Loucy (cell line): ENCODE results near the gene SAT2.
A peak's percentile ranks its signal among the peaks of the same experiment; 100 is the strongest.

Source experiments
- H2AFZ ChIP-seq: fragments of 200-600 bp; sonication (generic); 2 replicates; pipeline ENCODE4 v1.6.0; 2016; ENCODE audit warnings: antibody characterized with exemption, mild to moderate bottlenecking, low read length, moderate library complexity
- H3F3A ChIP-seq: fragments of 200-600 bp; 2 replicates; pipeline ENCODE4 v1.6.0; 2016; ENCODE audit warnings: antibody characterized with exemption, low read depth, mild to moderate bottlenecking
- H3K27me3 ChIP-seq: fragments of 200-600 bp; sonication (generic); 2 replicates; pipeline ENCODE4 v1.6.1; 2014; ENCODE audit warnings: low read length, mild to moderate bottlenecking; ENCODE audit not compliant: insufficient read depth, poor library complexity, severe bottlenecking
- H3K36me3 ChIP-seq: fragments of 200-600 bp; sonication (generic); 2 replicates; pipeline ENCODE4 v1.6.1; 2016; ENCODE audit warnings: low read length; ENCODE audit not compliant: insufficient read depth
- H3K4me1 ChIP-seq: fragments of 200-600 bp; sonication (generic); 2 replicates; pipeline ENCODE4 v1.5.1; 2014; ENCODE audit warnings: low read length, mild to moderate bottlenecking; ENCODE audit not compliant: insufficient read depth, poor library complexity, severe bottlenecking
- H3K4me2 ChIP-seq: fragments of 200-600 bp; sonication (generic); 2 replicates; pipeline ENCODE4 v1.6.0; 2014; ENCODE audit warnings: antibody characterized with exemption, low read length, low read depth, mild to moderate bottlenecking; ENCODE audit not compliant: poor library complexity, severe bottlenecking
- H3K4me3 ChIP-seq: fragments of 200-600 bp; sonication (generic); 2 replicates; pipeline ENCODE4 v1.5.1; 2014; ENCODE audit warnings: low read length, mild to moderate bottlenecking, mixed read lengths; ENCODE audit not compliant: poor library complexity, severe bottlenecking
- H3K79me2 ChIP-seq: fragments of 200-600 bp; sonication (generic); 2 replicates; pipeline ENCODE4 v1.6.1; 2014; ENCODE audit warnings: low read length; ENCODE audit not compliant: insufficient read depth
- H3K9ac ChIP-seq: fragments of 200-600 bp; sonication (generic); 2 replicates; pipeline ENCODE4 v1.6.0; 2014; ENCODE audit warnings: mild to moderate bottlenecking, low read depth, low read length, moderate library complexity; ENCODE audit not compliant: poor library complexity, severe bottlenecking
- H3K9me2 ChIP-seq: fragments of 200-600 bp; sonication (generic); replicated peaks from 2 replicates; pipeline ENCODE4 v1.6.1; 2016; ENCODE audit warnings: low read depth, low read length, mixed read lengths
- H3K9me3 ChIP-seq: fragments of 200-600 bp; sonication (generic); 2 replicates; pipeline ENCODE4 v1.6.1; 2014; ENCODE audit warnings: mild to moderate bottlenecking, antibody characterized with exemption, low read length, low read depth; ENCODE audit not compliant: insufficient read depth
- H4K20me1 ChIP-seq: fragments of 200-600 bp; sonication (generic); 2 replicates; pipeline ENCODE4 v1.6.0; 2014; ENCODE audit warnings: antibody characterized with exemption, low read length, mild to moderate bottlenecking; ENCODE audit not compliant: insufficient read depth, poor library complexity, severe bottlenecking
- EZH2phosphoT487 ChIP-seq: fragments of 200-600 bp; IDR thresholded peaks from 2 replicates; pipeline ENCODE4 v1.6.1; 2018; ENCODE audit warnings: antibody characterized with exemption, mild to moderate bottlenecking, moderate library complexity, borderline replicate concordance
- TF ChIP-seq, protein P1 (sequence below): fragments of 200-600 bp; sonication (generic); conservative IDR thresholded peaks from 2 replicates; pipeline ENCODE4 v1.5.1; 2014; ENCODE audit warnings: mild to moderate bottlenecking, antibody characterized with exemption, low read length

SAT2 gene

DNA sequence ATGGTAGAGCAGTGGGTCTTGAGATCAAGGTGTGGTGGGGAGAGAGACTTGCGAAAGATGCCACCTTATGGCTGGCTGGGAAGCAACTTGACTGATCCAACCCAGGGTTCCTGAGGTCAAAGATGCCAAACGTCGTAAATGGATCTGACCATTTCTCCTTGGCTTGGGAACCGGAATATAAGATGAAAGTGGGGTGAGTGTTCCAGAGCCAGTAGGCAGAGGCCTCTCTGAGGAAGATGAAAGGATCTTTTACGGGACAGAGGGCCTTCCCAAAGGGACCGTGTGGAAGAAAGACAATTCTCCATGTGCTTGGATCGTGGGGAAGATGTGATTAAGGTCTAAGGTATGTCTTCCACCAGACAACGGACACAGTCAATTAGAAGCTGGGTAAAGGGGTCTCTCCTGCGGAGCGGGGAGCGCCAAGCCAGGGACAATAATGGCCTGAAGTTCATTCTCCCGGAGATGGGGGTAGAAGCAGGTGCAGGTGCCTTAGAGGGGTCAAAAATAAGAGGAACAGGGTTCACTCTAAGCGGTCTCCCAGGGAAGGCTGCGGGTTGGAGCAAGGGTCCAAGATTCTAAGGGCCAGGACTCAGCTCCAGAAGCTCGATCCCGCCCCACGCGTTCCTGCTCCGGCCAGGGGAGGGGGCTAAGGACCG, 13.7 kb downstream of the SAT2 start:
- Histone ChIP-seq H3K9me3 (no peaks in the 10 kb centered on the region), H4K20me1 (peaks cover 44% of the 10 kb centered on the region), H3K9ac (peak overlapping the region; percentile 92), H3K9me2 (no peaks in the 10 kb centered on the region), H3K4me1 (peaks cover 47% of the 10 kb centered on the region), H3K36me3 (no peaks in the 10 kb centered on the region), H3K4me3 (peak overlapping the region; percentile 94), H3F3A (no peaks in the 10 kb centered on the region), H3K79me2 (peaks cover 52% of the 10 kb centered on the region), H3K4me2 (peak overlapping the region; percentile 97), H2AFZ (peak overlapping the region; percentile 19; the same call in 1 of the 2 replicates), H3K27me3 (no peaks in the 10 kb centered on the region)
- TF ChIP-seq, protein P1, sequence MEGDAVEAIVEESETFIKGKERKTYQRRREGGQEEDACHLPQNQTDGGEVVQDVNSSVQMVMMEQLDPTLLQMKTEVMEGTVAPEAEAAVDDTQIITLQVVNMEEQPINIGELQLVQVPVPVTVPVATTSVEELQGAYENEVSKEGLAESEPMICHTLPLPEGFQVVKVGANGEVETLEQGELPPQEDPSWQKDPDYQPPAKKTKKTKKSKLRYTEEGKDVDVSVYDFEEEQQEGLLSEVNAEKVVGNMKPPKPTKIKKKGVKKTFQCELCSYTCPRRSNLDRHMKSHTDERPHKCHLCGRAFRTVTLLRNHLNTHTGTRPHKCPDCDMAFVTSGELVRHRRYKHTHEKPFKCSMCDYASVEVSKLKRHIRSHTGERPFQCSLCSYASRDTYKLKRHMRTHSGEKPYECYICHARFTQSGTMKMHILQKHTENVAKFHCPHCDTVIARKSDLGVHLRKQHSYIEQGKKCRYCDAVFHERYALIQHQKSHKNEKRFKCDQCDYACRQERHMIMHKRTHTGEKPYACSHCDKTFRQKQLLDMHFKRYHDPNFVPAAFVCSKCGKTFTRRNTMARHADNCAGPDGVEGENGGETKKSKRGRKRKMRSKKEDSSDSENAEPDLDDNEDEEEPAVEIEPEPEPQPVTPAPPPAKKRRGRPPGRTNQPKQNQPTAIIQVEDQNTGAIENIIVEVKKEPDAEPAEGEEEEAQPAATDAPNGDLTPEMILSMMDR = peak; percentile 24; the same call in 1 of the 2 replicates
- TF ChIP-seq EZH2phosphoT487 = no peak

DNA sequence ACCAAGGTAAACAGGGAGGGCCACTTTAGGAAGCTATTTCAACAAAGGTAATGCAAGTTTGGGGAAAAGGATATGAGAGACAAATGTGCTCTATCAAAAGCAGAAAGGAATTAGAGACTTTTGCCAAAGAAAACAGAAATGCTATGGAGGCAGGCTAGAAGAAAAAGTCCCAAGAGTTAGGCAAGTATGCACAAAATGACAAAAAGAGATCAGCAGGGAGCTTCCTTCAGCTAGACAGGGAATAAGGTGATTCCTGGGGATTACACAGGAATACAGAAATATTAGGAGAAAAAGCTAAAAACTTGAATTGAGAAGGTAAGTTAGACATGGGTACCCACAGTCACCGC, 15.4 kb downstream of the SAT2 start:
- H3K9me2 ChIP-seq = no peaks in the 10 kb centered on the region
- H3K4me1 ChIP-seq = peaks cover 48% of the 10 kb centered on the region
- no peak for TF ChIP-seq EZH2phosphoT487
- TF ChIP-seq, protein P1 = no peak
- no peaks in the 10 kb centered on the region for H3K9me3 ChIP-seq
- no peaks in the 10 kb centered on the region for H3F3A ChIP-seq
- peak overlapping the region; percentile 94 for H3K4me3 ChIP-seq
- H3K9ac ChIP-seq = peak overlapping the region; percentile 92
- peak overlapping the region; percentile 97 for H3K4me2 ChIP-seq
- H2AFZ ChIP-seq = no peak overlapping the region
- H3K79me2 ChIP-seq = peaks cover 54% of the 10 kb centered on the region
- peaks cover 45% of the 10 kb centered on the region for H4K20me1 ChIP-seq
- H3K27me3 ChIP-seq = no peaks in the 10 kb centered on the region
- H3K36me3 ChIP-seq = no peaks in the 10 kb centered on the region

DNA sequence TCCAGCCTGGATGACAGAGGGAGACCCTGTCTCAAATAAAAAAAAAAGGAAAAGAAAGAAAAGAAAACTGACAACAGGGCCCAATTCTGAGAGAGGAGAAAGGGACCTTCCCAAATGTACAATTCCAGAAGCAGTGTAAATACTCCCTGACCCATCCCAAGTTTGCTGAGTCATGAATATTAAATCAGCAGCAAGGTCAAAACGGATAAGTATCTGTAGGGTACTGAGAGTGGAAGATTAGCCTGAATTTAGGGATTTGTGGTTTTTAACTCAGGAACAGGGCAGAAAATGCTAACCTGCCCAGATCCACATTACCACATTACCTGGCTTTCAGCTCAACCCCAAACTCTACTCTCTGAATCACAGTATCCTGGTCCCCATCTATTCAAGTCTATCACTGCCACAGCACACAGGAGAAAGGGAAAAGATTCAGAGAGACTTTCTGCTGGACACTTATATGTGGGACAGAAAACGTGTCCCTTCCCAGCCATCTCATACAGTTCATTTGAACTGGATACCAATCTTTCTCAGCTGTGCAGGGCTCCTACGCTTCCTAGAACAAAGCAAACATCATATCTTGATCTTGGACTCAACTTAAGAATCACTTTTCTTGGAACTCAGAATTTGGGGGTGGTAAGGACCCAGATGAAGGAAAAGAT, 15.9 kb downstream of the SAT2 start:
- Histone ChIP-seq H3F3A (no peaks in the 10 kb centered on the region), H3K27me3 (no peaks in the 10 kb centered on the region), H3K9me3 (no peaks in the 10 kb centered on the region), H3K4me3 (peak overlapping the region; percentile 94), H4K20me1 (peaks cover 45% of the 10 kb centered on the region), H3K9ac (peak overlapping the region; percentile 92), H3K36me3 (no peaks in the 10 kb centered on the region), H3K4me2 (peak overlapping the region; percentile 97), H3K4me1 (peaks cover 48% of the 10 kb centered on the region), H3K79me2 (peaks cover 55% of the 10 kb centered on the region), H3K9me2 (no peaks in the 10 kb centered on the region), H2AFZ (no peak overlapping the region)
- TF ChIP-seq, protein P1 = no peak
- TF ChIP-seq EZH2phosphoT487 = no peak
